ENCODE results near the gene LRP1B.

Gene LRP1B

GRCh38 chr2:141496810-141497209 is 634.0 kb downstream of the LRP1B start:
- Histone ChIP-seq H3K4me3 (ENCODE audit: low read length) (no peak overlapping the region), H3K9me2 (replicated peaks; ENCODE audit: insufficient read depth, low read length) (no peaks in the 10 kb centered on the region), H3K27me3 (replicated peaks; ENCODE audit: insufficient read depth, low read length) (no peaks in the 10 kb centered on the region), H3K4me1 (ENCODE audit: low read length) (no peaks in the 10 kb centered on the region), H3K36me3 (replicated peaks; ENCODE audit: insufficient read depth, low read length) (no peaks in the 10 kb centered on the region), H4K20me1 (ENCODE audit: insufficient read depth, low read length) (no peaks in the 10 kb centered on the region), H3K4me2 (ENCODE audit: low read depth, low read length) (no peak overlapping the region), H3F3A (ENCODE audit: insufficient read depth, low read length) (no peaks in the 10 kb centered on the region), H2AFZ (ENCODE audit: low read length) (no peak overlapping the region), H3K9ac (ENCODE audit: low read length) (no peak overlapping the region), H3K9me3 (replicated peaks; ENCODE audit: insufficient read depth, low read length) (no peaks in the 10 kb centered on the region), H3K27ac (ENCODE audit: low read length) (no peak overlapping the region), H3K79me2 (ENCODE audit: low read length) (no peaks in the 10 kb centered on the region)
- no peak for DNase-seq
- TF ChIP-seq EZH2phosphoT487 (IDR thresholded peaks at IDR 0.05; ENCODE audit: low read length) = no peak
- TF ChIP-seq EZH2 (optimal IDR thresholded peaks at IDR 0.05; ENCODE audit: low read depth, low read length) = no peak
- no peak for TF ChIP-seq CTCF (IDR thresholded peaks at IDR 0.05; ENCODE audit: low read length)

- no peak for TF ChIP-seq EZH2phosphoT487 (IDR thresholded peaks at IDR 0.05; ENCODE audit: low read length)
- TF ChIP-seq CTCF (IDR thresholded peaks at IDR 0.05; ENCODE audit: low read length) = no peak
- no peak for TF ChIP-seq EZH2 (optimal IDR thresholded peaks at IDR 0.05; ENCODE audit: low read depth, low read length)
- Histone ChIP-seq H3K79me2 (ENCODE audit: low read length) (no peaks in the 10 kb centered on the region), H2AFZ (ENCODE audit: low read length) (no peak overlapping the region), H3K4me3 (ENCODE audit: low read length) (no peak overlapping the region), H3F3A (ENCODE audit: insufficient read depth, low read length) (no peaks in the 10 kb centered on the region), H3K9me2 (replicated peaks; ENCODE audit: insufficient read depth, low read length) (no peaks in the 10 kb centered on the region), H3K27ac (ENCODE audit: low read length) (no peak overlapping the region), H3K4me1 (ENCODE audit: low read length) (no peaks in the 10 kb centered on the region), H3K9me3 (replicated peaks; ENCODE audit: insufficient read depth, low read length) (no peaks in the 10 kb centered on the region), H3K27me3 (replicated peaks; ENCODE audit: insufficient read depth, low read length) (no peaks in the 10 kb centered on the region), H3K4me2 (ENCODE audit: low read depth, low read length) (no peak overlapping the region), H3K9ac (ENCODE audit: low read length) (no peak overlapping the region), H3K36me3 (replicated peaks; ENCODE audit: insufficient read depth, low read length) (no peaks in the 10 kb centered on the region), H4K20me1 (ENCODE audit: insufficient read depth, low read length) (no peaks in the 10 kb centered on the region)
- no peak for DNase-seq
These were observed 636.9 kb downstream of the LRP1B start for GRCh38 chr2:141493936-141494335.

GRCh38 chr2:141492816-141493215 is 638.0 kb downstream of the LRP1B start:
- no peaks in the 10 kb centered on the region for H3K27me3 ChIP-seq (replicated peaks; ENCODE audit: insufficient read depth, low read length)
- H3K9me2 ChIP-seq (replicated peaks; ENCODE audit: insufficient read depth, low read length) = no peaks in the 10 kb centered on the region
- no peaks in the 10 kb centered on the region for H3K36me3 ChIP-seq (replicated peaks; ENCODE audit: insufficient read depth, low read length)
- H3K27ac ChIP-seq (ENCODE audit: low read length) = no peak overlapping the region
- no peaks in the 10 kb centered on the region for H4K20me1 ChIP-seq (ENCODE audit: insufficient read depth, low read length)
- no peak overlapping the region for H2AFZ ChIP-seq (ENCODE audit: low read length)
- TF ChIP-seq CTCF (IDR thresholded peaks at IDR 0.05; ENCODE audit: low read length) (no peak), EZH2 (optimal IDR thresholded peaks at IDR 0.05; ENCODE audit: low read depth, low read length) (no peak)
- H3K79me2 ChIP-seq (ENCODE audit: low read length) = no peaks in the 10 kb centered on the region
- H3K4me3 ChIP-seq (ENCODE audit: low read length) = no peak overlapping the region
- no peak overlapping the region for H3K4me2 ChIP-seq (ENCODE audit: low read depth, low read length)
- no peak for DNase-seq
- no peaks in the 10 kb centered on the region for H3F3A ChIP-seq (ENCODE audit: insufficient read depth, low read length)
- H3K4me1 ChIP-seq (ENCODE audit: low read length) = no peaks in the 10 kb centered on the region
- H3K9ac ChIP-seq (ENCODE audit: low read length) = no peak overlapping the region
- no peaks in the 10 kb centered on the region for H3K9me3 ChIP-seq (replicated peaks; ENCODE audit: insufficient read depth, low read length)
